Measurements from ENCODE around the gene RASSF7. TPM values are rescaled to one million over a fixed set of nuclear protein-coding genes. Genes with fewer than 3 reads are reported as not detected.

RASSF7 gene
- total RNA-seq, 4 donors from 2014 or later, result 0.56 to 2.4 (median 0.70) TPM

GRCh38 chr11:538431-539051, 22.2 kb upstream of the RASSF7 start:
- Histone ChIP-seq H3K27ac (no peak overlapping the region), H3K27me3 (peaks cover 21 to 25% (median 25%) of the 10 kb centered on the region in 3 donors), H3K9me3 (no peaks in the 10 kb centered on the region), H3K36me3 (peaks cover 0 to 4% of the 10 kb centered on the region in 2 donors), H3K4me1 (peaks cover 17 to 28% of the 10 kb centered on the region in 2 donors), H3K4me3 (no peak overlapping the region)
- ATAC-seq (no peak), DNase-seq (no peak)
- in situ Hi-C loops (cut with MboI; ENCODE audit: low sequenced_read_pairs in 4 of 4) (no loop called here), intact Hi-C loops (cut with DNase I; ENCODE audit: low total_unique reads) (no loop called here)
- TF ChIP-seq CTCF (IDR thresholded peaks at IDR 0.05 in 4 of 5, conservative IDR thresholded peaks at IDR 0.05 in 1 of 5), result no peak
- no peak for TF ChIP-seq POLR2A (IDR thresholded peaks at IDR 0.05)

GRCh38 chr11:539971-540481, 20.7 kb upstream of the RASSF7 start:
- ATAC-seq (no peak), DNase-seq (no peak)
- Histone ChIP-seq H3K9me3 (no peaks in the 10 kb centered on the region), H3K27me3 (peaks cover 21 to 25% (median 25%) of the 10 kb centered on the region in 3 donors), H3K27ac (no peak overlapping the region), H3K36me3 (no peaks in the 10 kb centered on the region), H3K4me1 (peaks cover 7 to 15% of the 10 kb centered on the region in 2 donors), H3K4me3 (no peak overlapping the region)
- TF ChIP-seq CTCF (IDR thresholded peaks at IDR 0.05 in 4 of 5, conservative IDR thresholded peaks at IDR 0.05 in 1 of 5) (no peak), POLR2A (IDR thresholded peaks at IDR 0.05) (no peak)
- intact Hi-C loops (cut with DNase I; ENCODE audit: low total_unique reads) (no loop called here), in situ Hi-C loops (cut with MboI; ENCODE audit: low sequenced_read_pairs in 4 of 4) (no loop called here)

- TF ChIP-seq POLR2A (IDR thresholded peaks at IDR 0.05), result no peak
- TF ChIP-seq CTCF (IDR thresholded peaks at IDR 0.05 in 4 of 5, conservative IDR thresholded peaks at IDR 0.05 in 1 of 5), result no peak
- ATAC-seq (no peak), DNase-seq (no peak)
- Histone ChIP-seq H3K27me3 (peaks cover 21 to 25% (median 25%) of the 10 kb centered on the region in 3 donors), H3K27ac (no peak overlapping the region), H3K36me3 (no peaks in the 10 kb centered on the region), H3K4me3 (no peak overlapping the region), H3K9me3 (no peaks in the 10 kb centered on the region), H3K4me1 (peaks cover 7 to 15% of the 10 kb centered on the region in 2 donors)
- intact Hi-C loops (cut with DNase I; ENCODE audit: low total_unique reads) (no loop called here), in situ Hi-C loops (cut with MboI; ENCODE audit: low sequenced_read_pairs in 4 of 4) (no loop called here)
Observed at GRCh38 chr11:540583-541432, 20.0 kb upstream of the RASSF7 start.

GRCh38 chr11:541433-541885, 19.3 kb upstream of the RASSF7 start:
- H3K4me1 ChIP-seq, result peaks cover 7 to 15% of the 10 kb centered on the region in 2 donors
- no peaks in the 10 kb centered on the region for H3K9me3 ChIP-seq
- peaks cover 21 to 25% (median 25%) of the 10 kb centered on the region in 3 donors for H3K27me3 ChIP-seq
- no peak overlapping the region for H3K4me3 ChIP-seq
- no peak for DNase-seq
- ATAC-seq, result no peak
- no peak overlapping the region for H3K27ac ChIP-seq
- in situ Hi-C loops (cut with MboI; ENCODE audit: low sequenced_read_pairs in 4 of 4) (no loop called here), intact Hi-C loops (cut with DNase I; ENCODE audit: low total_unique reads) (no loop called here)
- no peaks in the 10 kb centered on the region for H3K36me3 ChIP-seq
- TF ChIP-seq CTCF (IDR thresholded peaks at IDR 0.05 in 4 of 5, conservative IDR thresholded peaks at IDR 0.05 in 1 of 5) (no peak), POLR2A (IDR thresholded peaks at IDR 0.05) (no peak)
